Activated CD4-positive, alpha-beta T cell treated with anti-CD3 and anti-CD28 coated beads, Interleukin-2, Interleukin-6, amounts not matched to agents 100 ng/mL and 50 ng/mL, durations not matched to agents 16 hours and 8 hours (primary cell): ENCODE data around the gene CACNA1S.

Experiments used
- DNase-seq: peaks from one replicate; pipeline ENCODE4 v3.0.0-alpha.2; 2020

Gene CACNA1S

GRCh38 chr1:201112173-201112731 lies at the start of gene CACNA1S:
Gene CACNA1S, minus strand, starts transcription at chr1:201112426. Its CDS starts 87 bp downstream, at chr1:201112339.
- DNase-seq: no peak

GRCh38 chr1:201157949-201158348 lies 45.7 kb upstream of the CACNA1S start:
- DNase-seq: no peak

DNA sequence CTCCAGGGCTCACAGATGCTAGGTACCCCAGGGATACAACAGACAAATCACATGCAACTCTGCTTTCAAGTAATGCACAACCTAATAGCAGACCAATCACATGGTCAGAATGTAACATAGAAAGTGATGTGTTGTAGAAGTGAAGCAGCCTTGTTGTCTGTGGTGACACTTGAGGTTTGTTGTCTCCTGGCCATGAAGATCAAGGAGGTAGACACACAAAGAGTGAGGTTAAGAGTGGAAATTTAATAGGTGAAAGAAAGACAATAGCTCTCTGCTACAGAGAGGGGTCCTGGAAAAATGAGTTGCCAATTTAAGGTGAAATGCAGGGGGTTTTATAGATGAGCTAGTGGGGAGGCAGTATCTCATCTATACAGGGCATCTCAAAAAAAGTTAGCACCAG lies 44.6 kb upstream of the CACNA1S start:
- no peak for DNase-seq

- no peak for DNase-seq
Measured at GRCh38 chr1:201156346-201156745, 44.1 kb upstream of the CACNA1S start.

GRCh38 chr1:201155354-201155753 lies 43.1 kb upstream of the CACNA1S start:
- no peak for DNase-seq

DNA sequence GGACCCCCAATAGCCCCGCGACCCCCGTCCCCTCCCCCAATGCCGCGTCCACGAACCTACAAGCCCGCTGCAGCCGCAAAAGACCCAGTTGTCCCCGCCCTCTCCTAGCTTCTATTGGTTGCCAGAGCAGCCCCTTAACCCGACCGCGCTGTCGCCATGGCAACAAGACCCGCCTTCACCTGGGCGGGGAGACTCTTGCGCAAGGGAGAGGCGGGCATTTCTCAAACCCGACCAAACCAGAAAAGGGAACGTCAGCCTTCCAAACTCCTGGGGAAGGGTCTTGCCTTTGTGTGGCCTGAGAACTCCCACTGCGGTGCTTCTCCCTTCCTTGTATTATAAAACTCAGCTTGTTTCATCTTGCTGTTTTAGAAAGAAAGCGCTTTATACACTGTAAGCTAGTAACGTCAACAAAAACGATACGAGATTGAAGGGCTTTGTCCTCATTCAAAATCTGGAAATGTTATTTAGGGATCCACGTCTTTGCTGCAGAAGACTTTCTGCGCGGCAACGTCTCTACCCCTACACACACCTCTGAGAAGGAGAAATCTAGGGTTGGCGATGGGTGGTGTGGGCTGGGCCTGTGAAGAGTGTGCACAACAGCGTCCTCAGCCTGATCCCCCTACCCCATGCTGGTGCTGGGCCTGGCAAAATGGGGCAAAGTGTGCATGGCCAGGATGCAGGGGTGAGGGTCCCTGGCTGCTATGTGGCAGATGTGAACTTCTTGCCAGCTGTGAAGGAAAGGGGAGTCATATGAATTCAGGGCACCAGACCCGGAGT lies 42.4 kb upstream of the CACNA1S start, which contains the start of gene TMEM9:
Gene TMEM9 (minus strand): TSS at position 86 of the 777 bp plus-strand sequence. CDS start 551 bp downstream, outside the sequence.
- DNase-seq: peak; percentile 98

DNA sequence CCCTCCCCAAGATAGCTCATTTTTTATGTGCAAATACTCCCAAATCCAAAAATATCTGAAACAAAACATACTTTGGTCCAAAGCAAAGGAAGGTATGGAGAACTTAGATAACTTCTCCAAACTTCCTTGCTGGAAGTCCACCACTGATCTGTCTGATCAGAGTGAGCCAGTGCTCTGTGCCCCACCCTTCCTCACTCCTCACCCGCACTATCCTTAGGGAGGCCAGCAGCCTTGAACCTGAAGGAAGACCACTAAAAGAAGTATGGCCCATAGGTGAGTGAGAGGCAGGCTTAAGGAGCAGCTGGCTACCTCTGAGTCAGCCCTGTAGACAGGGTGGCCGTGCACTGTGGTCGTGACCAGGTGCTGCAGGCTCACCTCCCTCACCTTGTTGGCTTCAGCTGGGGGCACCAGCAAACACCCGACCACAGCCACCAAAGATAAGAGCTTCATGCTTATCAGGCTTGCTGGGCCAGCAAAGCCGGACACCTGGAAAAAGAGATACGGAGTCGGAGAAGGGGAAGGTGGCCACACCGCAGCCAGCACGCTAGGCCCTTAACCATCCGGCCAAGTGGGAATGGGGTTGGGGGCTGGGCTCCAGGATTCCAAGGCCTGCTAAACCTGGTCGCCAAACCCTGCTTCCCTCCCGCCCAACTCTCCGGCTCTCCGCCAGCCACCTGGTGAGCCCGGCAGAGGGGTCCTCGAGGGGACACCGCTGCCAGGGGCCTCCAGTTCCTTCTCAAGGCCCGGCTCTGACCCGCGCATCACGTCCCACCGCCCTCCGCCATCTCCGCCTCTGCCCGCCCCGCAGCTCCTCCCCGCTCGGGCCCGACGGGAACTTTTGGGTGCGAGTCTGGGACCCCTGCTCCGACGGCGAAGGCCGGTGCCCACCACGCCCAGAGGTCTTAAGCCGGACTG lies 41.5 kb upstream of the CACNA1S start:
- DNase-seq: no peak

- DNase-seq: peak; percentile 39
Measured at GRCh38 chr1:201149400-201149799, 37.2 kb upstream of the CACNA1S start.

GRCh38 chr1:201147396-201148015 lies 35.3 kb upstream of the CACNA1S start:
- no peak for DNase-seq

- no peak for DNase-seq
Measured at GRCh38 chr1:201146626-201147390, 34.6 kb upstream of the CACNA1S start.

GRCh38 chr1:201145816-201146215 lies 33.6 kb upstream of the CACNA1S start:
- no peak for DNase-seq

DNA sequence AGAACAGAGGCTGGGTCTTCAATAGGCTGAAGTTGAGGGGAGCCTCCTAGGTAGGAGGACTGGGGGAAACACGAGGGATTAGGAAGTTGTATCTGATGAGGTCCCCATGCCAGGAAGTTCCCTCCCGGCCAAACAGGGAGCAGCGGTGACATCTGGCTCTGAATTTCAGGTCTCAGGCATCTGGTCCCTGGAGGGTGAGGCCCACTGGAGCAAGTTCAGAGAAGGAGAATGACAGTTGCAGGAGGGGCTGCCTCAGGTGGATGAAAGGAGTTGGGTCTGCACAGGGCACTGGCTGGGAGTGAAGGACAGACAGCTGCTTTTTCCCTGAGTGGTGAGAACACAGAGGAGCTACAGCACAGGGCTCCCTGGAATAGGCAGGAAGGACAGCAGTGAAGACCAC lies 32.9 kb upstream of the CACNA1S start:
- no peak for DNase-seq

- no peak for DNase-seq
Measured at GRCh38 chr1:201144701-201145100, 32.5 kb upstream of the CACNA1S start.

- DNase-seq: no peak
Measured at GRCh38 chr1:201143726-201144635, 31.8 kb upstream of the CACNA1S start.

GRCh38 chr1:201142849-201143725 lies 30.9 kb upstream of the CACNA1S start:
- no peak for DNase-seq

- no peak for DNase-seq
Measured at GRCh38 chr1:201142011-201142848, 30.0 kb upstream of the CACNA1S start.

- DNase-seq: no peak
Measured at GRCh38 chr1:201141418-201141817, 29.2 kb upstream of the CACNA1S start.

DNA sequence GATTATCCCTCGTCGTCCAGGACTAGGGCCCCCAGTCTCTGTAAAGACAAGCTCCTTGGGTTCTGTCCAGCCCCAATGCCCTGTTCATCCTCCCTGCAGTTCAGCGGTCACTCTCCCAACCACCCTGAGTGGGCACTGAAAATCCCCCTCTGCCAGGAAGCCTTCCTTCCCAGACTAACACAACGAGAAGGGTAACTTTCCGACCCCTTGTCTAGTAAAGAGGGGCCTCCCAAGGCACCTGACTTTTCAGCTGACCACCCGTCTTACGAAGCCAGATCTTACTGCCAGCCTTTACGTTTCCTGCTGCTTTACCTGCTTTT lies 28.7 kb upstream of the CACNA1S start:
- no peak for DNase-seq

DNA sequence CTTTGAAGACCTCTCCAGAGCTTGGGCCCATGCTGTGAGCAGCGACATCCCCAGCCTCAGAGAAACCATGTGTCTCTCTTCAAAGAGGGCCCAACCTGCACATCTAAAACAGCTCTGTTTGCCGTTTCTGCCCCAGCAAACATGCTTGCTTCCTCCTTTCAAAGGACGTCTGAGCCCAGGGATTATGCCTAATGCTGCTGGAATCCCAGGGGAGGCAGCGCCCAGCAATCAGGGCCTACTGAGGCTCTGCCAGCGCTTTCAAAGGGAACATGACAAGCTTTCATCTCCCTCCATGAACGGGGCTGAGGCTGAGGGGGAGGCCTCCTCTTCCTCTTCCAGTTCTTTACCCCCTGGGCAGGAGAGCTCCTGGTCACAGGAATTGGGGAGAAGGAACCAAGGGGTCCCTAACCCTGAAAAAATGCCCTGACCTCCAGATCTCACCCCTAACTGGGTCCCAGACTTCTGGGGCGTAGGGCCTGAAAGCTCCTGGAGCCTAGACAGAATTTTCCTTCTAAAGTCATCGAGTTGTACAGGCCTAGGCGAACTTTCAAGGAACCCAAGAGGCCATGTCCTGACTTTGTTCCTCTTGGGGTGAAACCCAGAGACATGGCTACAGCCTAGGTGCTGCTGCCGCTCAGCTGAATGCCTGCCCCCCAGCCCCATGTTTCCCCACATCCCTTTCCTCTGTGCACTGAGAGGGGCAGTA lies 28.2 kb upstream of the CACNA1S start:
- DNase-seq: no peak
